HG03103 (cell line): ENCODE data around the gene MAP3K20.
A peak's percentile ranks its signal among the peaks of the same experiment; 100 is the strongest.

Experiments used
- ATAC-seq: cut with Tn5 transposase; IDR thresholded peaks from one replicate; pipeline ENCODE4 v1.9.1; 2021; ENCODE audit warnings: low read depth; ENCODE audit not compliant: unreplicated experiment

MAP3K20 gene

GRCh38 chr2:173050684-173051083 lies 25.0 kb upstream of the MAP3K20 start:
- no peak for ATAC-seq

- ATAC-seq: no peak
These were observed 24.0 kb upstream of the MAP3K20 start for GRCh38 chr2:173051463-173052215.

GRCh38 chr2:173053043-173053699 lies 22.5 kb upstream of the MAP3K20 start:
- no peak for ATAC-seq

GRCh38 chr2:173054466-173054865 lies 21.2 kb upstream of the MAP3K20 start:
- ATAC-seq: no peak

- ATAC-seq: no peak
These were observed 18.8 kb upstream of the MAP3K20 start for GRCh38 chr2:173056705-173057364.

GRCh38 chr2:173058097-173058496 lies 17.5 kb upstream of the MAP3K20 start:
- no peak for ATAC-seq

- ATAC-seq: no peak
These were observed 17.0 kb upstream of the MAP3K20 start for GRCh38 chr2:173058673-173059072.

- ATAC-seq: no peak
These were observed 16.4 kb upstream of the MAP3K20 start for GRCh38 chr2:173059292-173059691.

- no peak for ATAC-seq
These were observed 15.6 kb upstream of the MAP3K20 start for GRCh38 chr2:173059971-173060461.

GRCh38 chr2:173062801-173063200 lies 12.8 kb upstream of the MAP3K20 start:
- ATAC-seq: no peak

- no peak for ATAC-seq
These were observed 11.4 kb upstream of the MAP3K20 start for GRCh38 chr2:173064151-173064805.

GRCh38 chr2:173066887-173067676 lies 8.6 kb upstream of the MAP3K20 start:
- ATAC-seq: no peak

- ATAC-seq: peak; percentile 5
These were observed 428 bp upstream of the MAP3K20 start for GRCh38 chr2:173075056-173075780.

GRCh38 chr2:173076581-173077345 lies 1.1 kb downstream of the MAP3K20 start:
- ATAC-seq: peak; percentile 28

- no peak for ATAC-seq
These were observed 2.0 kb downstream of the MAP3K20 start for GRCh38 chr2:173077506-173078177.

GRCh38 chr2:173079141-173079540 lies 3.5 kb downstream of the MAP3K20 start:
- no peak for ATAC-seq

- no peak for ATAC-seq
These were observed 4.6 kb downstream of the MAP3K20 start for GRCh38 chr2:173079973-173080860.
